ENCODE results near the gene TEF.
"Not testable (repeated sequence)": the region's sequence is repeated elsewhere in the genome, so short reads cannot be mapped to it uniquely, and the experiment has no call there.

The TEF gene

DNA sequence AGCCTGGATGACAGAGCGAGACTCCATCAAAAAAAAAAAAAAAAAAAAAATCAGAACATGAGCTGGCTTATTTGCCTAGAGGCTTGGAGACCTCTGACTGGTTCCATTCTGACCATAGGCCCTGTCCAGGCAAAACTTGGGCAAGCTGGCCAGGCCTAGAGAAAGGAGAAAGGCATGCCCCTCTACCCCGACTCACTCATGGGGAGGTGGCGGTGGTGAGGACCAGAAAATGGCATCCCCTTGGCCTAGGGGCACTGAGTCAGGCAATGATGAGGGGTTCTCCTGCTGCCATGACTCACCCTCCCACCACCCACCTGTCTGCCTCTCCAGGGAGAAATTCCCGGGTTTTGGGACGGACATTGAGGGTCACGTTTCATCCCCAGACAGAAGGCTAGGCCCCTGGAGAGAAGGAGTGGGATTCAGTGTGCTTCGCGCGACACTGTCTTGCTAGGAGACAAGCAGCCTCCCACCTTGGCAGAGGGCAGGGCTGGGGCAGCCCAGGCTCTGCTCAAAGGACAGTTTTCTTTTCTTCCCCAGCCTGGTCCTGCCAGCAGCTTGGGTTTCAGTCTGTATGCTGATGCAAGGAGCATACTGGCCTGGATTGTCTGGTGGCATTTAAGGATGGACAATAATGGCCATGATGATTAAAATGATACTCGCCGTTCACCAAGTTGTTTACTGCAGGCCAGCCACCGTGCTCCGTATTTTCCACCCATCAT is 47.6 kb downstream of the TEF start:
- no peak for DNase-seq

DNA sequence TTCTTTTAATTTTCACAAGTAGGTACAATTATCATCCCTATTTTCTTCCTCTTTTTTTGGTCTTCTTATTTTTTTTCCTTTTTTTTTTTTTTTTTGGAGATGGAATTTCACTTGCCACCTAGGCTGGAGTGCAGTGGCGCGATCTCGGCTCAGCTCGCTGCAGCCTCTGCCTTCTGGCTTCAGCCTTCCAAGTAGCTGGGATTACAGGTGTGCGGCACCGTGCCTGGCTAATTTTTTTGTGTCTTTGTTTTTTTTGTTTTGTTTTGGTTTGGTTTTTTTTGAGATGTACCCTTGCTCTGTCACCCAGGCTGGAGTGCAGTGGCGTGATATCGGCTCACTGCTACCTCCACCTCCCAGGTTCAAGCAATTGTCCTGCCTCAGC is 48.2 kb downstream of the TEF start:
- no peak for DNase-seq

DNA sequence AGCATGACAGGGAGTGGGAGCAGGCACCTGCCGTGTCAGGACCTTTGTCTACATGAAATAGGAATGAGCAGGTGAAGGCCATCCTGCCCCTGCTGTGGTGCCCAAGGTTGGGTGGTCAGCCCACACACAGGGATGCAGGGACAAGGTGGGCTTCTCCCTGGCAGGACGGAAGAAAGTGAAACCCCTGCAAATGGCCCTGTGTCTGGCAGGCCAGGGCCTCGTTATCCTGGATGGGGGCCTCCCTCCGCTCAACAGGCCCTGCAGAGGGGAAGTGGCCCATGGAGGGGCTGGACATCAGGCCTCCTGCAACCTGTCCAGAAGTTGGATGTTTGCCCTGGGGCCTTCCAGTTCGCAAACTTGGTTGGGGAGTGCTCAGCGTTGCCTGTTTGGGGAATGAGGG is 49.9 kb downstream of the TEF start:
- DNase-seq, result no peak

DNA sequence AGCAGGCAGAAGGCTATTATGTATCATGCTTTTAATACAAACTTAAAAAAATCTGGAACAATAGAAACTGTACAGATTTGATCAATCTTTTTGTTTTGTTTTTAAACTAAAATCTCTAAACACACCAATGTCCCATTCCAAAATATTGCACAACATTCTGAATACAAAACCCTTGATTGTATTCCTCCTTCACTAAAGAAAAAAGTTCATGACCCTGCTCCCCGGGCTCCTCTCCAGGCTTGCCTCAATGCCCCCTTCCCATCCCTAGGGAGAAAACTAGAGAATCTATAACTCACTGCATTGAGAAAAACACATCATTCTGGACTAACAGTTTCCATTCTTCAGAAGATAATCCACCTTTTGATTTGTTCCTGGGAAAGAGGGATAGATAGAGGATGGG is 51.7 kb downstream of the TEF start:
- DNase-seq, result not testable (repeated sequence)

DNA sequence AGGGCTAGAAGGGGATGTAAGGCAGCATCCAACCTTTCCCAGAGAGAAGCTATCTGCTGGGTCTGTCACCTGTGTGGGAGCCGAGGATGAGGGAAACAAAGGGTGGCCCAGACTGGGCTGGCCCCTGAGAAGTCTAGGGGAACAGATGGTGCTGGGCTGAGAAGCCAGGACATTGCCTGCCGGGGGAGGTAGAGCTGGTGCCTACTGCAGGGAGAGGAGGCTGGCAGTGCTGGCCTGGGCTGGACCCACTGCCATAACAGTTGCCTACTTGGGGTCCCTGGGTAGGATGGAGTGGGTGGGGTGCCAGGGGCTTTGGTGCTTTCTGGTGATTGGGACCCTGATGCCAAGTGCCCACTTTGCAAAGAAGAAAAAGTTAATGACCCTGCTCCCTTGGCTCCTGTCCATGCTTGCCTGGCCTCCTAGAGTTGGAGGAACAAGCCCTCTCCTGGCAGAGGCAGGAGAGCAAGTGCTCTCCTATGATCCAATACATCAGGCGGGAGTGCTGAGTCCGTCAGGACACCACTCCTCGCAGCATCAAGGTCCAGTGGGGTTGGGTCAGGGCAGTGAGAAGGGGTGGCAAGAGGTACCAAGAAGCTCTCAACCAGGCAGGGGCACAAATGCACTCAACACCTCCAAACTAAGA is 52.7 kb downstream of the TEF start:
- not testable (repeated sequence) for DNase-seq

DNA sequence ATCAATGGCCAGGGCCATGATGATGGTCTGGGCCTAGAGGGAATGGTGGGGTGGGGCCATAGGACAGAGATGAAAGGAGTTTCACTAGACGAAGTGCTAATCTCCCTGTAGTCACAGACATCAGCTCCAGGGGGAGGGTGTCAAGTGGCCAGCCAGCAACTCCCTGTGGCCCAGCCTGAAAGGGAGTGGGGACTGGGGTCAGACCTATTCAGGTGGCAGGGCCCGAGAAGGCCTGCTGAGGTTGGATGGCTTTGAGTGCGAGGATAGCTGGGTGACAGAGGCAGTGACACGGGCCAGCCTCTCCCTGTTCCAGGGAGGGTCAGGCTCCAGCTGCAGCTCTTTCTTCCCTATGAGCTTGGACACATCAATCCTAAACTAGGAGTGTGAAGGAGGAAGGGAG is 53.8 kb downstream of the TEF start:
- no peak for DNase-seq

DNA sequence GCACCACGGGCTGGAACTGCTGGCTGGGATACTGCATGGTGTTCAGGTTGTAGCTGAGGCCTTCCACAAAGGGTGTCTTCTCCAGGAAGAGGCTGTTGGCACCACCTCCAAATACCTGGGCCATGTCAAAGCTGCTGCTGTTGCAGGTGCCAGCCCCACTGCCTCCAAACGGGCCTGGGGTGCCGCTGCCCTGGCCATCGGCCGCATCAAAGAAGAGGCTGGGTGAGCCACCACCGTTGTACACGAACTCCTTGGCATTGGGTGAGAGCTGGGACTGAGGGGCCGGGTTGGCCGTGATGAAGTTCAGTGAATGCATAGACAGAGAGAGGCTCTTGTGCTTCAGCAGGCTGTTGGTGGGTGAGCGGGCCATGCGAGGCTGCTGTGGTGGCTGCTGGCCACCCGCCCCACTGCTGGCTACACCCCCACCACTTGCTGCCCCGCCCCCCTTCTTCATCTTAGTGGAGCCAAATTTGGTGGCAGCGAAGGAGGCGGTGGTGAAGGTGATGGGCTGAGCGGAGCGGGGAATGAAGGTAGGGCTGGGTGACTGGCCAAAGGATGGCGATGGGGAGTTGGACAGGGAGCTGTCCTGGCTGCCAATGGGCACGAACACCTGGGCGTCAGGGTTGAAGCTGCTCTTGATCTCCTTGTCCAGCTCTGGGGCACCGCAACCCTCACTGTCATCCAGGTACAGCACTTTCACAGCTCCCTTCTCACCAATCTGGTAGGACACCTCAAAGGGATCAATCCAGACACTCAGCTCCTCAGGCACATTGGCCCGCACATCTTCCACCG is 54.8 kb downstream of the TEF start:
- DNase-seq, result no peak

DNA sequence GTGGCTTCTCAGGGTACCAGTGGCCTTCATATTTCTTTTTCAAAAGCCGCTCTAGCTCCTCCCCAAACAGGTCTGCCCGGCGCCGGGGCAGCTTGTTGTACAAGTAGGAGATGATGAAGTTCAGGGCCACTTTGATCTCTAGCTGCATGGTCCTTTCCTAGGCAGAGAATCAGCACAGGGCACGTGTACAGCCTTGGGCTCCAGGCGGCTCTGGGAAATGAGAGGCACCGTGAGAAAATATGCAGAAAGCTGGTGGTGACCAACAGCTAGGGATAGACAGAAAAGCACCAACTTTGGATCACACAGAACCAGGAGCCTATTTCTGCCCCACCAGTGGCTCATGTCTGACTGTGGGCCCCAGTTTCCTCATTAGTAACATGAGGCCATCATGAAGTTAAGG is 55.5 kb downstream of the TEF start:
- no peak for DNase-seq

DNA sequence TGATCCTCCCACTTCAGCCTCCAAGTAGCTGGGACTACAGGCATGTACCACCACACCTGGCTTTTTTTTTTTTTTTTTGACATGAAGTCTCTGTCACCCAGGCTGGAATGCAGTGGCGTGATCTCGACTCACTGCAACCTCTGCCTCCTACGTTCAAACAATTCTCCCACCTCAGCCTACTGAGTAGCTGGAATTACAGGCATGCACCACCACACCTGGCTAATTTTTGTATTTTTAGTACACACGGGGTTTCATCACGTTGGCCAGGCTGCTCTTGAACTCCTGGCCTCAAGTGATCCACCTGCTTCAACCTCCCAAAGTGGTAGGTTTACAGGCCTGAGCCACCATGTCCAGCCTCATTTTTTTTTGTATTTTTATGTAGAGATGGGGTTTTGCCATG is 58.8 kb downstream of the TEF start:
- not testable (repeated sequence) for DNase-seq

DNA sequence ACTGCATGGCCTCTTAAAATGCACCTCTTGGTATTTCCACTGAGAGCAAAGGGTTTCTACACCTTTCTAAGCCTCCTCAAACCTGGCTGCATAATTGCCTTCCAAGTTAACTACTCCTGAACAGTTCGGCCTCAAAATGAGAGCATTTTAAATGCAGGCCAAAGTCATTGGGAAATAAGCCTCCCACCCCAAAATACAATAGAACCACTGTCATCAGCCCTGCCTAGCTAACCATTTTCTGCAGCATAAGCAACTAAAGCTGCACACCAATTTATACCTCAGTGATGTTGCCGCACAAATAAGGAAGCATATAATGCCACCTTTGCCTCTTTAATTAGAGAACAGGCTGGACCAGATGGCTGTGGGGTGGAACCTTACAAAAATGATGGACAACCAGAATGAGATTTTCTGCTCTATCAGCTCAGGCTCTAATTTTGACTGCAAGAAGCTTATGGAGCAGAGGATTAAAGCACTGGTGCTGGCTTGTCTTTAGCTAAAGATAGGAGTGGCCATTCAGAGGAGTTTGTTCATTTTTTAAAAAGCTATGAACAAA is 60.6 kb downstream of the TEF start:
- DNase-seq, result no peak

DNA sequence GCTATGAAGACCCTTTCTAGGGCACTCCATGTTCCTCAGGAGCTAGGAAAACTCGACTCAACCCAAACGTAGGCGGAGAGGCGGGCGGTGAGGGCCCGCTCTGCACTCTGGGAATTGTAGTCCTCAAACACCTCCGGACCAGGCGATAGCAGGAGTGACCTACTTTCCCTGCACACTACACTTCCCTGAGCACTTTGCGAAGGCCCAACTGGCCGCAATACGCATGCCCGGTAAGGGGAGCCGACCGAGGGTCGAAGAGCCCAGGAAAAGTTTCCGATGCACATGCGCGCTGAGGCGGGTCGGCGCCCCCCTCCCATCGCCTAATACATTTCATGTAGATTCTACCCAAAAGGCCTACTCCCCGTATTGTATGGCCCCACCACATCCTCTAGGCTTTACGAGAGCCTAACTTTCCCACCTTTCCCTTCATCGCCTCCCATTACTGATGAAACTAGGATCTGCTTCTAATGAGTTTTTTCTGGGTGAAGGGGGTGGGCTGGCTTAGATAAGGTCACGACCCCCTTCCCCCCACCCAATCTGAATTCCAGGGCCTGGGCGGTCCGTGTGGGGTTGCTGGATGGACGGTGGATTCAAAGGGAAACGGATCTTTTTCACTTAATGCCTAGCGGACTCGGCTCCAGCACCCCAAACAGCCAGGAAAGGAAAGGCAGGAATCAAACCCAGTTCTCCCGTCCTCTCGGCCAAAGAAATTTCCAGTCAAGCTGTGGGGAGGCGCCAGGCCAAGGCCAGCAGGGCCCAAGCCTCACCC is 62.8 kb downstream of the TEF start:
- DNase-seq, result peak; percentile 89

DNA sequence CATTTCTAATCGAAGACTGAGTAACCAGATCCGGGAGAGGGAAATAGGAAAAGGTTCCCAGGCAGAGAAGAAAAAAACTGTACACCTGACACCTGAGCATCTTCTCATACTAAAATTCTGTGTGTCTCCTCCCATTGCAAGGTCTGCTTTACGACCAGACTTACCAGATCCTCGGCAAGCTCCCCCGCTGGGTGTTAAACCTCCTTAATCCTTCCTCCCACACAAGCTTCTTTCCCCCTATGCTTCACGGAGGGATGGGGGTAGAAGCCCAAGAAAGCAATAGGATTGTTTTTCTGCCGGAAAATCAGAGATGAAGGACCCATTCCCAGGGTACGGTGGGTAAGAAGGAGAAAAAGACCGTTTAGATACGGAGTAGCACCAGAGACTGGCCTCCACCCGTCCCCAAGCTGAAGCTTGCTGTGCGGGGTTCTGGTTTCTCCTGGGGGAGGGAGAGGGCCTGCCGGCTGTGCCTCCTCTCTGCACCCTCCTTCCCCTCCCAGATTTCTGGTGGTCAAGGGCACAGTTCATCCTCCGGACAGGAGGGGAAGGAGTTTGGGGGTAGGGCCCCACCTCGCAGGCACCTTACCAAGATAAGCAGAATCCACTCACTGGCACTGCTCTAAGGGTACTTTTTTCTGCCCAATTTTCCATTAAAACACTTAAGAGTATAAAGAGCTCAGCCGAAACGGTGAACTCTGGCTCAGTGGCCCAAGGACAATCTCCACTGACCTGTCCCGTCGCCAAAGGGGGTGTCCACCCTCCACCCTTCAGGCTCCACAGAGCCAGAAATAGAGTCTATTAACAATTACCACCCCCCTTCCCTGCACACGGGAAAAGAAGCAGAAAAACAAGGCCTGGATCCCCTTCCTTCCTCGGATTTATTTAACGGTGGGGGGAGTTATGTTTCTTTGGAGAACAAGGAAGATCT is 63.7 kb downstream of the TEF start:
- DNase-seq, result peak; percentile 41

DNA sequence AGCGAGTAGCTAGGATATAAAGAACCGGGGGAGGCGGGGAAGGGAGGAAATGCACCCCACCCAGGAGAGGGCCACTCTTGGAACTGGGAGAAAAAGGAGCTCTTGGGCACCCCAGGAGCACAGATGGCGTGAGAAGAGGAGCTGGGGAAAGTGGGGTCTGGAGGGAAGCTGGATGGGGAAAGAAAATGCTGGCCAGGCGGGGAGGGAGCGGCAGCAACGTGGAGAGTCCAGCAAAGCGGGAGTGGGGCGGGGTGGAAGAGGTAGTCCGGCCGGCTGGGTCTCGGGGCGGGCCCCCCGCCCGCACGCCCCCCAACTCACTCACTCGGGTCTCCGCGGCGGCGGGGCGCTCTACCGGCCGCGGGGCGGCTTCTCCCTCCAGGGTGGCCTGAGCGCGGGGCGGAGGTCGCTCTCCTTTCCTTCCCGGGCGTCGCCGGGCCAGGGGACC is 64.3 kb downstream of the TEF start:
- peak; percentile 7 for DNase-seq

DNA sequence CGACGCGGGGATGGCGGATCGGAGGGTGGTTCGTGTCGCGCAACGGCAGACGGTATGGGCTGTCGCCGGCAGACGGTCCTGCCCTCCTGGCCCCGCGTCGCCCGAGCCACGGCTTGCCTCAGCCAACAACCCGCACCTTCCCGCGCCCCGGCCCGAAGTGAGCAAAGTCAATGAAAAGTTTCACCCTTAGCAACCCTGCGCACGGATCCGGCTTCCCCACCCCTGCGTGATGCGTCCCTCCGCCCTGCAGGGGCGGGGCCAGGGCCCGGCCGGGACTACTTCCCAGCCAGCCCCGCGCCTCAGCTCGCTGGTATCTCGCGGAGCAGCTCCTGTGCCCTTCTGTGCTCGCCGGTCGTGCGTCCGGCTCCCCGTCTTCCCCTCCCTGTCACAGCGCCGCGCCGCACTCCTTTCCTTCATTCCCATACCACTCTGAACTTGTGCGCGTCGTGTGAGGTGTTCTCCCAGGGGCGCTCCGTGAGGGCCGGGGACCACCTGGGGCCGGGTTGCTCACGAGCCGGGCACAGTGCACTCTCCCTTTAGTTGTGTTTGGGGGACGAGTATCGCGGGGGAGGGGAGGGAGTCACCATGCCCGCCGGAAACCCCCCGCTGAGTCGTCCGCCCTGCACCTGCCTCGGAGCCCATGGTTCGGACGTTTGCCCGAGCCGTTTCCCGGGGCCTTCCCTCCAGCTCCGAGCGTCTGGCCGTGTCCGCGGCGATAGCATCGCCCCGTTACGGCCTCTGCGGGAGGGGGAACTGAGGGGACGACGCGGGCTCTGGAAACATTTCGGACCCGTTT is 65.1 kb downstream of the TEF start, which contains the start of gene TOB2:
Gene TOB2, minus strand, starts transcription at position 163 of the 796 bp plus-strand sequence. CDS start 9,456 bp downstream, outside the sequence.
- DNase-seq, result peak; percentile 95

DNA sequence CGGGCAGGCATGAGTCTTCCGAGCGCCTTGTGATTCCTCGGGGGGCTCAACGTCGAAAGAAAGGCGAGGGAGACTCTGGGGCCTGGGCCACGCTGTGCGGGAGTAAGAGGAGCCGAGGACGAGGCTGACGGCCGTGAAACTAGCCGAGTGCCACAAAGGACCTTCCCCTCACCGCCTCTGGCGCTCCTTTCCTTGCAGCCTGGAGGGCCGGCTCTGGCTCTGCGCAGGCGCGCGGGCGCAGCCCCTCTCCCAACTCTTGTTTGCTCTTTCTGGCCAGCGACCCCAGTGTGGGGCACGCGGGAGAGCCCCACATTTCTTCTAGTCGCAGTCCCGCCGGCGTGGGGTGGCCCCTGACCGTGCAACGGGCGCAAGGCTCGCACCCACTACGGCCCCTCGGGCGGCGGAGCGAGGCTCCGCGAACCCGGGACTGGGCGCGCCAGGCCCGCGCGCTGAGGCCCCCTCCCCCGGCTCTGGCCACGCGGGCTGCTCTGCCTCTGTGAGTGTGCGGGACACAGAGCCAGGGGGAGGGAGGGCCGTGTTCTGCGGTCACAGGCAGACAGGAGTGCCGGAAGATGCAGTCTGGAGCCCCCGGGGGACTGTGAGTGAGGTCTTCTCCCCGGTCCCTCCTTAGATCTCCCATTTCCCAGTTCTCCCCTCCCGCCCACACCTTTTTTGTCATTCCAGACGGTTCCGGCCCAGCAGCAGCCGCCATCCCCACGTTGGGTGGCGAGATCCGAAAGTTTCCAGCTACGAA is 65.9 kb downstream of the TEF start:
- peak; percentile 69 for DNase-seq

DNA sequence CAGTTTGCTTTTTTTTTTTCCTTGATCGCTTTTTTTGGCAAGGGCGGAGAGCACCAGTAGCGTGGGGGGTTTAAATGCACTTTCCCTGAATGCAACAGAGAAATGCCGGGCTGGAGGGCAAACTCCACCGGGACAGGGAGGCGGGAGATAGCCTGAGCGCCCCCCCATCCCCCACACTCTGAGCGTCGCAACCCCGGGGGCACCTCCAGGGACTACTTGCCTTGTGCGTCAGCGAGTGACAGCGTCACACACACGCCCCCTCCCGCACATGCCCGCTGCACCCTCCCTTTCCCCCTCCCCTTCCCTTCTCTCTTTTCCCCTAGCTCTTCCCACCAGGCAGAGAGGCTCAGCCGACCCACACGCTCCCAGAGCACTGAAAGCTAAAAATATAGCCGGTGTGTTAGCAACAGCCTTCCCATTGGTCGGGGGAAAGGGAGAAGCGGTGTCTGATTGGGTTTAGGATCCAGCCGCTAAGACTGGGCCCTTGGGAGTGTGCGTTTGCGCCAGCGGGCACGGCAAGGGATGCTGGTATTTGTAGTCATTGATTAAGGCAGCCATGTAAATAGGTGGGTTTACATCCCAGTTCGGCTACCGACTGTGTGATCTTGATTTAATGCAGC is 66.6 kb downstream of the TEF start:
- peak; percentile 94 for DNase-seq
